OCI-LY7 (cell line): Measurements from ENCODE around the gene NCR1. TPM values are rescaled to one million over a fixed set of nuclear protein-coding genes. Genes with fewer than 3 reads are reported as not detected.
"Not testable (repeated sequence)": the region's sequence is repeated elsewhere in the genome, so short reads cannot be mapped to it uniquely, and the experiment has no call there.

ENCODE experiments used
- BruUV-seq: library from RNA; stranded (reverse); fragments of 400-500 nt; replicated peaks from 2 replicates; lab custom pipeline; 2021; lab: Mats Ljungman, UMichigan
- CTCF ChIA-PET: fragments of 300-600 bp; sonication (Branson Sonifier 250); formaldehyde crosslinking; loops from one replicate; lab custom pipeline; 2022; ENCODE audit warnings: antibody characterized with exemption; ENCODE audit not compliant: unreplicated experiment; lab: Charles Lee
- POLR2A ChIA-PET: fragments of 300-600 bp; sonication (Branson Sonifier 250); formaldehyde crosslinking; loops from one replicate; lab custom pipeline; 2022; ENCODE audit warnings: antibody characterized with exemption; lab: Charles Lee
- DNase-seq: peaks from one replicate; pipeline ENCODE4 v3.0.0-alpha.2; 2015; ENCODE audit warnings: low spot score
- H2AFZ ChIP-seq: fragments of 200-600 bp; sonication (generic), shearing (Covaris generic); 2 replicates; pipeline ENCODE4 v1.6.1; 2014; ENCODE audit warnings: mild to moderate bottlenecking, antibody characterized with exemption, low read length, moderate library complexity
- H3K27ac ChIP-seq: fragments of 200-600 bp; sonication (generic); 2 replicates; pipeline ENCODE4 v1.5.1; 2014; ENCODE audit warnings: mixed run types, low read depth, mild to moderate bottlenecking, moderate library complexity, low read length, inconsistent platforms; ENCODE audit not compliant: poor library complexity, severe bottlenecking
- H3K36me3 ChIP-seq: fragments of 200-600 bp; sonication (generic); 2 replicates; pipeline ENCODE4 v1.6.1; 2014; ENCODE audit warnings: mild to moderate bottlenecking, antibody characterized with exemption, low read length, moderate library complexity, mixed read lengths; ENCODE audit not compliant: insufficient read depth
- H3K4me1 ChIP-seq: fragments of 200-600 bp; sonication (generic); 2 replicates; pipeline ENCODE4 v1.5.1; 2014; ENCODE audit warnings: mild to moderate bottlenecking, low read length; ENCODE audit not compliant: insufficient read depth, poor library complexity, severe bottlenecking
- H3K4me2 ChIP-seq: fragments of 200-600 bp; sonication (generic); 2 replicates; pipeline ENCODE4 v1.6.1; 2014; ENCODE audit warnings: mild to moderate bottlenecking, low read length
- H3K4me3 ChIP-seq: fragments of 200-600 bp; sonication (generic); 2 replicates; pipeline ENCODE4 v1.5.1; 2014; ENCODE audit warnings: mild to moderate bottlenecking, low read depth, low read length; ENCODE audit not compliant: poor library complexity, severe bottlenecking
- H3K79me2 ChIP-seq: fragments of 200-600 bp; sonication (generic); 2 replicates; pipeline ENCODE4 v1.6.1; 2016; ENCODE audit warnings: low read depth, mild to moderate bottlenecking, low read length, moderate library complexity, mixed read lengths; ENCODE audit not compliant: insufficient read depth
- H3K9me2 ChIP-seq: fragments of 200-600 bp; sonication (generic); 2 replicates; pipeline ENCODE4 v1.6.1; 2016; ENCODE audit warnings: mild to moderate bottlenecking, low read length, mixed read lengths; ENCODE audit not compliant: insufficient read depth
- H3K9me3 ChIP-seq: fragments of 200-600 bp; sonication (generic); 2 replicates; pipeline ENCODE4 v1.6.1; 2014; ENCODE audit warnings: mild to moderate bottlenecking, mixed run types, low read length, mixed read lengths
- H4K20me1 ChIP-seq: fragments of 200-600 bp; sonication (generic); 2 replicates; pipeline ENCODE4 v1.6.1; 2014; ENCODE audit warnings: mild to moderate bottlenecking, antibody characterized with exemption, low read length, moderate library complexity, mixed read lengths; ENCODE audit not compliant: insufficient read depth
- EZH2phosphoT487 ChIP-seq: fragments of 200-600 bp; sonication (generic); IDR thresholded peaks from 2 replicates; pipeline ENCODE4 v1.6.1; 2018; ENCODE audit warnings: low read depth, borderline replicate concordance, mild to moderate bottlenecking, mixed run types, antibody characterized with exemption, low read length, moderate library complexity, mixed read lengths
- intact Hi-C: fragments of 100-400 bp; cut with micrococcal nuclease; formaldehyde crosslinking; loops from one replicate; pipeline ENCODE4 v1.10.0; 2022; ENCODE audit not compliant: unreplicated experiment
- total RNA-seq, 2 experiments: library from RNA; depleted of rRNA in 1 of 2; stranded (reverse); fragments of >200 nt in 1 of 2; shearing (Covaris generic) in 1 of 2; gene quantifications; 2 replicates each; pipeline ENCODE4 v1.2.3, GENCODE V29; 2014 to 2022
- TF ChIP-seq, protein P1 (sequence below): fragments of 200-600 bp; sonication (generic); conservative IDR thresholded peaks from 2 replicates; pipeline ENCODE4 v1.5.1; 2014; ENCODE audit warnings: mild to moderate bottlenecking, antibody characterized with exemption, low read length, moderate library complexity, mixed read lengths

NCR1 gene
- total RNA-seq, 2 experiments from 2014 or later, result not detected

DNA sequence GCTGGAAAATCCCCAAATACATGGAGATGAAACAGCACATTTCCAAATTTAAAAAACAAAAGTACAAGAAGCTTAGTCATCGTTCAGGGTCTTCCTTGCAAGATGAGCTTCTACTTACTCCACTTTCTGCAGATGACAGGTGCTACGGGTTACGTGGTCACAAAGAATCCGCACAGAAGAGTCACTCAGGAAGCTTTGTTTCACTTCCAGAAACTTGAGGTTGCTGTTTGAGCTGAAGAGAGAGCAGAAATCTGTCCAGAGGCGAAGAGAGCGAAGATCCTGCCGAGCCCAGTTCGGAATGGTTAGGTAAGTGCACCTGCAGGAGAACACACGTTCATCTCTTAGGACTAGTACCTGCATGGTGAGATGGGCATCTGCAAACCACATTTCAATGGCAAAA, 32.0 kb downstream of the NCR1 start:
- BruUV-seq, result no TSS peak
- TF ChIP-seq, protein P1, sequence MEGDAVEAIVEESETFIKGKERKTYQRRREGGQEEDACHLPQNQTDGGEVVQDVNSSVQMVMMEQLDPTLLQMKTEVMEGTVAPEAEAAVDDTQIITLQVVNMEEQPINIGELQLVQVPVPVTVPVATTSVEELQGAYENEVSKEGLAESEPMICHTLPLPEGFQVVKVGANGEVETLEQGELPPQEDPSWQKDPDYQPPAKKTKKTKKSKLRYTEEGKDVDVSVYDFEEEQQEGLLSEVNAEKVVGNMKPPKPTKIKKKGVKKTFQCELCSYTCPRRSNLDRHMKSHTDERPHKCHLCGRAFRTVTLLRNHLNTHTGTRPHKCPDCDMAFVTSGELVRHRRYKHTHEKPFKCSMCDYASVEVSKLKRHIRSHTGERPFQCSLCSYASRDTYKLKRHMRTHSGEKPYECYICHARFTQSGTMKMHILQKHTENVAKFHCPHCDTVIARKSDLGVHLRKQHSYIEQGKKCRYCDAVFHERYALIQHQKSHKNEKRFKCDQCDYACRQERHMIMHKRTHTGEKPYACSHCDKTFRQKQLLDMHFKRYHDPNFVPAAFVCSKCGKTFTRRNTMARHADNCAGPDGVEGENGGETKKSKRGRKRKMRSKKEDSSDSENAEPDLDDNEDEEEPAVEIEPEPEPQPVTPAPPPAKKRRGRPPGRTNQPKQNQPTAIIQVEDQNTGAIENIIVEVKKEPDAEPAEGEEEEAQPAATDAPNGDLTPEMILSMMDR, result no peak
- no peak for TF ChIP-seq EZH2phosphoT487
- no peaks in the 10 kb centered on the region for H3K79me2 ChIP-seq
- H3K4me1 ChIP-seq, result peaks cover 52% of the 10 kb centered on the region
- no peaks in the 10 kb centered on the region for H3K9me2 ChIP-seq
- peak overlapping the region; percentile 61 for H3K4me3 ChIP-seq
- ChIA-PET POLR2A (interaction anchor here (0.7 kb wide), 1 partner anchor 21 kb away, joined by 4 read pairs; no protein-coding TSS in a partner anchor), CTCF (interaction anchor here (0.5 kb wide), 1 partner anchor 56 kb away, joined by 3 read pairs; no protein-coding TSS in a partner anchor)
- DNase-seq, result peak; percentile 84
- H4K20me1 ChIP-seq, result no peaks in the 10 kb centered on the region
- intact Hi-C loops, result no loop called here
- H2AFZ ChIP-seq, result no peak overlapping the region
- H3K36me3 ChIP-seq, result no peaks in the 10 kb centered on the region
- peak overlapping the region; percentile 55 for H3K27ac ChIP-seq
- peak overlapping the region; percentile 89 for H3K4me2 ChIP-seq
- no peaks in the 10 kb centered on the region for H3K9me3 ChIP-seq

DNA sequence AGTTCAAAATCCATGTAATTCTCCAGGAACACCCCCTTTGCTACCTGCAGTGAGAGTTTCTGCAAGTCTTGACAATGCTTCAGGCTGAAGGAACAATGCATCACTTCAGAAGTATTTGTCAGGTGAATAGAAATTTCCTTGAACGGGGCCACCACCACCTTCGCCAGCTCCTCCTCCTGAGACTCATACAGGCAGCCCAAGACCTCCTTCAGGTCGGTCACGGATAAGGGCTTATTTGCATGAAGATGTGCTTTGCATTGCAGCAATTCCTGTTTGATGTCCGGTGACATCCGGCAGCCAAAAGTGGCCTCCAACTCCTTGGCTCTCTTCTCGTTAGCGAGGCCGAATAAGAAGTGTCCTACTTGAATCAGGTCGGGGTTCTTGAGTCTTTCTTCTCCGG, 33.0 kb downstream of the NCR1 start:
- Histone ChIP-seq H3K4me1 (peaks cover 42% of the 10 kb centered on the region), H3K9me2 (no peaks in the 10 kb centered on the region), H3K4me2 (peak overlapping the region; percentile 89), H3K79me2 (no peaks in the 10 kb centered on the region), H3K36me3 (no peaks in the 10 kb centered on the region), H4K20me1 (no peaks in the 10 kb centered on the region), H3K9me3 (no peaks in the 10 kb centered on the region), H2AFZ (no peak overlapping the region), H3K4me3 (peak overlapping the region; percentile 61), H3K27ac (peak overlapping the region; percentile 55)
- TF ChIP-seq EZH2phosphoT487, result no peak
- TF ChIP-seq, protein P1, result no peak
- intact Hi-C loops, result no loop called here
- ChIA-PET CTCF (no interaction called here), POLR2A (no interaction called here)
- no TSS peak for BruUV-seq
- DNase-seq, result peak; percentile 71

DNA sequence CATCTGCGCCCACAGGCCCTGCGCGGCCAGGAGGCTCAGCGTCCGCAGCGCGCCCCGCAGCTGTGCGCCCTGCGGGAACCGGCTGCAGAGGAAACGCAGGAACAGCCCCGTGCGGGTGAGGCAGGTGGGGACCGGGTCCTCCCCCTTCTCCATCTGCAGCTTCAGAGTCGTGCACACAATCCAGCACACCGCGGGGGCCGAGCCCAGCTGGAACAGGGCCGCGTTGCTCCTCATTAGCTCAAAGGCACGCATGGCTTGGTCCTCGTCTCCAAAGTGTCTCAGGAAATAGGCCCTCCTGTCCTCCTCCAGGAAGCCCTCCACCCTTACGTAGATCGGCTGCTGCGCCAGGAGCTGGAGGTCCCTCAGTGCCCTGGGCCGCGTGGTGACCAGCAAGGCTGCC, 33.6 kb downstream of the NCR1 start:
- CTCF ChIA-PET, H2AFZ ChIP-seq, POLR2A ChIA-PET: not testable (repeated sequence)

DNA sequence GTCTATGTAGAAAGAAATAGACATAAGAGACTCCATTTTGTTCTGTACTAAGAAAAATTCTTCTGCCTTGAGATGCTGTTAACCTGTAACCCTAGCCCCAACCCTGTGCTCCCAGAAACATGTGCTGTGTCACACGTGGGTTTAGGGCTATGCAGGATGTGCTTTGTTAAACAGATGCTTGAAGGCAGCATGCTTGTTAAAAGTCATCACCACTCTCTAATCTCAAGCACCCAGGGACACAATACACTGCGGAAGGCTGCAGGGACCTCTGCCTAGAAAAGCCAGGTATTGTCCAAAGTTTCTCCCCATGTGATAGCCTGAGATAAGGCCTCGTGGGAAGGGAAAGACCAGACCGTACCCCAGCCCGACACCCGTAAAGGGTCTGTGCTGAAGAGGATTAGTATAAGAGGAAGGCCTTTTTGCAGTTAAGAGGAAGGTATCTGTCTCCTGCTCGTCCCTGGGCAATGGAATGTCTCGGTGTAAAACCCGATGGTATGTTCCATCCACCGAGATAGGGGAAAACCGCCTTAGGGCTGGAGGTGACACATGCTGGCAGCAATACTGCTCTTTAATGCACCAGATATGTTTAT, 37.9 kb downstream of the NCR1 start:
- CTCF ChIA-PET, POLR2A ChIA-PET, H3K9me2 ChIP-seq, H3K4me2 ChIP-seq, H3K79me2 ChIP-seq, H3K36me3 ChIP-seq, H4K20me1 ChIP-seq, BruUV-seq, H3K27ac ChIP-seq, H2AFZ ChIP-seq, DNase-seq, intact Hi-C loops, H3K4me3 ChIP-seq, H3K9me3 ChIP-seq: not testable (repeated sequence)
- H3K4me1 ChIP-seq, result peaks cover 16% of the 10 kb centered on the region

More for the DNA sequence above, 33.6 kb downstream of the NCR1 start:
- H3K9me3 ChIP-seq, H3K4me3 ChIP-seq, intact Hi-C loops, H3K36me3 ChIP-seq, H3K9me2 ChIP-seq, DNase-seq, H3K27ac ChIP-seq, H4K20me1 ChIP-seq, BruUV-seq, H3K79me2 ChIP-seq: not testable (repeated sequence)
- 0 out of 2 replicates have a peak overlapping the region, but pooled peaks have one; percentile 89 for H3K4me2 ChIP-seq
- H3K4me1 ChIP-seq, result peaks cover 39% of the 10 kb centered on the region
